GM12875 (cell line): ENCODE measurements around the gene CDON.

Experiments
- H3K4me3 ChIP-seq: one replicate; pipeline ENCODE4 v1.5.1; 2011; ENCODE audit warnings: low read depth, low read length, control low read depth
- TF ChIP-seq, protein P1 (sequence below): IDR thresholded peaks from 2 replicates; pipeline ENCODE4 v1.5.1; 2011; ENCODE audit warnings: low read depth, mild to moderate bottlenecking, control low read depth, inconsistent platforms, low read length, moderate library complexity, borderline replicate concordance; ENCODE audit not compliant: insufficient read depth

The CDON gene

GRCh38 chr11:126098204-126098769 lies 35.6 kb upstream of the CDON start:
- TF ChIP-seq, protein P1, sequence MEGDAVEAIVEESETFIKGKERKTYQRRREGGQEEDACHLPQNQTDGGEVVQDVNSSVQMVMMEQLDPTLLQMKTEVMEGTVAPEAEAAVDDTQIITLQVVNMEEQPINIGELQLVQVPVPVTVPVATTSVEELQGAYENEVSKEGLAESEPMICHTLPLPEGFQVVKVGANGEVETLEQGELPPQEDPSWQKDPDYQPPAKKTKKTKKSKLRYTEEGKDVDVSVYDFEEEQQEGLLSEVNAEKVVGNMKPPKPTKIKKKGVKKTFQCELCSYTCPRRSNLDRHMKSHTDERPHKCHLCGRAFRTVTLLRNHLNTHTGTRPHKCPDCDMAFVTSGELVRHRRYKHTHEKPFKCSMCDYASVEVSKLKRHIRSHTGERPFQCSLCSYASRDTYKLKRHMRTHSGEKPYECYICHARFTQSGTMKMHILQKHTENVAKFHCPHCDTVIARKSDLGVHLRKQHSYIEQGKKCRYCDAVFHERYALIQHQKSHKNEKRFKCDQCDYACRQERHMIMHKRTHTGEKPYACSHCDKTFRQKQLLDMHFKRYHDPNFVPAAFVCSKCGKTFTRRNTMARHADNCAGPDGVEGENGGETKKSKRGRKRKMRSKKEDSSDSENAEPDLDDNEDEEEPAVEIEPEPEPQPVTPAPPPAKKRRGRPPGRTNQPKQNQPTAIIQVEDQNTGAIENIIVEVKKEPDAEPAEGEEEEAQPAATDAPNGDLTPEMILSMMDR = no peak
- no peak overlapping the region for H3K4me3 ChIP-seq

- TF ChIP-seq, protein P1 = no peak
- H3K4me3 ChIP-seq = no peak overlapping the region
These were observed 33.1 kb upstream of the CDON start for GRCh38 chr11:126095745-126096144.

DNA sequence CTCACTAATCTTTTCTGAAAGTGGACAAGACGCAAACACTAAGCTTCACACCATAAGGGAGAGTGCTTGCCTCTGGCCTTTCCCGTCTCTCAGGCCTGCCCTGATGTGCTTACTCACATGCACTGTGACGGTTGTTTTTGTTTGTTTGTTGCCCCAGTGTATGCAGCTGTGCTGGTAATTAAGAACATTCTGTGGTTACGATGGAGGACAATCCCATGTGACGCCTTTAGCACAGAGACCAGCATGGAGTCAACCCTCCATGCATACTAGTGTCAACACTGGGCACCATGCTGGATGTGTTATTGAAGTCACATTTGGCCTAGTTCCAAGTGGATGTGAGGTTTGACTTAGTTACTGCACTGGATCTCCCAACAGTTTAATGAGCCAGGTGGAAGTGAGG lies 27.8 kb upstream of the CDON start:
- no peak overlapping the region for H3K4me3 ChIP-seq
- TF ChIP-seq, protein P1 = no peak

DNA sequence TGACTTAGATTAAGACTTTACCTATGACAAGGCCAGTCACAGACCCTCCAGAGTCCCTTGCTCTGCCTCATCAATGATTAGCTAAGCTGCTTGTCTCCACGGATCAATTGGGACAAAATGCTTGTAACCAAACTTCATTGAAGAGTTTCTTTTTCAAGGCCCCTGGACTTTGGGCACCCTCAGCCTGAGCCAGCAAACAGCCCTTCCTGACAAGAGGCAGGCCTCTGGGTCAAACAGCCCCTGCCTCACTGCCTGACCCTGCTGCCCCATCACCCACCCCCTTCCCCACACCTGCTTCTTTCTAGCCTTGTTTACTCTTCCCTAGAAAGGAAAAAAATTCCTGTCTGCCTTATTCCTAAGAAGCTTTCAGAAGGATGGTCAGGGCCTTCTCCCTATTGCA lies 26.3 kb upstream of the CDON start:
- TF ChIP-seq, protein P1 = no peak
- H3K4me3 ChIP-seq = no peak overlapping the region

DNA sequence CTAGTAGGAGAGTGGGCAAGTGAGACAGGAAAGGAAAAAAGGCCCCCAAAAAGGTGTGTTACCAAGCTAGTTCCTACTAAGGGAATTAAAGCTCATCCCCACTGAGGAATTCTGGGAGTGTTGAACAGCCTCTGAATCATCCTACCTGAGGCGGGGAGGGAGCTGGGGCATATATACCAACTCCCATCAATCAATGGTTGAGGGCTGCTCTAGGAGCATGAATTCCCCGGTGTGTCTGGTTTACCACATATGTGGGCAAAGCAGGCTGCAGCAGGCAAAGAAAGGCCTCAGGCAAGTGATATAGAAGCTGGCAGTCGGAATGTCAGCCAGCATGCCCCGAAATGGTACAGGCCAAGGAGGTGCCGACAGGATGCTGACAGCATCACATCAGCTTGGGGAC lies 23.6 kb upstream of the CDON start:
- H3K4me3 ChIP-seq = no peak overlapping the region
- TF ChIP-seq, protein P1 = no peak

- TF ChIP-seq, protein P1 = no peak
- H3K4me3 ChIP-seq = no peak overlapping the region
These were observed 21.9 kb upstream of the CDON start for GRCh38 chr11:126084608-126084912.

DNA sequence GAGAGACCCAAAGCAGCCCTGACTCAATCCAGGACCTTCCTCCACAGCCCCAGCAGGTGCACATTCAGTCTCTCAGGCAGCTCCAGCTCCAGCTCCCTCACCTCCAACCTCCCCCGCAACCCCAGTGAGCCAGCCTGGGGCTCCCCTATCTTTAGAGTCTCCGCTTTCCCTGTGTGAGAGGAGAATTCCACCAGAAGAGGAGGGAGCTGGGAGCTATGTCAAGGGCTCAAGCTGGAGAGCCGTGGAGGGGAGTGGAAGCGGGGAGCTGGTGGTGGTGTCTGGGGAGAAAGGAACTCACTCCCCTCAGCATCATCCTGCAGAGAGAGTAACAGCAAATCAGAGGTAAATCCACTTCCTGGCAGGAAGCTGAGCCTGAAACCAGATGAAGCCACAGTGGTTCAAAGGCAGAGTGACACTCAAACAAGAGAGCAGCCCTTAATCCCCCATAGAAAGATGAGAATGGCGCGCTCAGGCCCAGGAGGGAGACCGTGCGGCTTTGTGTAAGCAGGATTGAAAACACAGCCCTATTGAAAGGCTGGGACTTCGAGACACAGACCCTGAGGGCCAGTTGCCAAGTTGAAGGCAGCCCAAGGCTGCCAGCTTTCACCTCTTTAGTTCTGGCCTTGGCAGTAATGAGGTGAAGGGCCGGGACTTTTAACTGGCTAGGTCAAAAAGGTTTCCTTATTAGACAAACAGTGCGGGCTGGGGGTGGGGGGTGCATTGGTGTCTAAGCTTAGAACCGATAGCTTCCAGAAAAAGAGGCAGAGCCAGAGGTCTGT lies 21.4 kb upstream of the CDON start:
- H3K4me3 ChIP-seq = no peak overlapping the region
- TF ChIP-seq, protein P1 = no peak
